ENCODE results near the gene C2CD2L.

C2CD2L gene

DNA sequence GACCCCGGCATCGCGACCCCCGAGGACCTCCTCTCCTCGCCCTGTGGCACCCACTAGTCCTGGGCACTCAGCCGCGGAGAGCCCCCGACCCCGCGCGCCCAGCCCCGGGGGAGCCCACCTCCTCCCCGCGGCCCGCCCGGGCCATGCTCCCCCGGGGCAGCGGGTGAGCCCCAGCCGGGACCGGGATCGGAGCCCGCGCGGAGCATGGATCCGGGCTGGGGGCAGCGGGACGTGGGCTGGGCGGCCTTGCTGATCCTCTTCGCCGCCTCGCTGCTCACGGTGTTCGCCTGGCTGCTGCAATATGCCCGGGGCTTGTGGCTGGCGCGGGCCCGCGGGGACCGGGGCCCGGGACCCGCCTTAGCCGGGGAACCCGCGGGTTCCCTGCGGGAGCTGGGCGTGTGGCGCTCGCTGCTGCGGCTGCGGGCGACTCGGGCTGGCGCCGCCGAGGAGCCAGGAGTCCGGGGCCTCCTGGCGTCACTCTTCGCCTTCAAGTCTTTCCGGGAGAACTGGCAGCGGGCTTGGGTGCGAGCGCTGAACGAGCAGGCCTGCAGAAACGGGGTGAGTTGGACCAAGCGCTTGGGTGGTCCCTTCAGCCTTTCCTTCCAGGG lies 498 bp downstream of the C2CD2L start:
- TF ChIP-seq, protein P1, sequence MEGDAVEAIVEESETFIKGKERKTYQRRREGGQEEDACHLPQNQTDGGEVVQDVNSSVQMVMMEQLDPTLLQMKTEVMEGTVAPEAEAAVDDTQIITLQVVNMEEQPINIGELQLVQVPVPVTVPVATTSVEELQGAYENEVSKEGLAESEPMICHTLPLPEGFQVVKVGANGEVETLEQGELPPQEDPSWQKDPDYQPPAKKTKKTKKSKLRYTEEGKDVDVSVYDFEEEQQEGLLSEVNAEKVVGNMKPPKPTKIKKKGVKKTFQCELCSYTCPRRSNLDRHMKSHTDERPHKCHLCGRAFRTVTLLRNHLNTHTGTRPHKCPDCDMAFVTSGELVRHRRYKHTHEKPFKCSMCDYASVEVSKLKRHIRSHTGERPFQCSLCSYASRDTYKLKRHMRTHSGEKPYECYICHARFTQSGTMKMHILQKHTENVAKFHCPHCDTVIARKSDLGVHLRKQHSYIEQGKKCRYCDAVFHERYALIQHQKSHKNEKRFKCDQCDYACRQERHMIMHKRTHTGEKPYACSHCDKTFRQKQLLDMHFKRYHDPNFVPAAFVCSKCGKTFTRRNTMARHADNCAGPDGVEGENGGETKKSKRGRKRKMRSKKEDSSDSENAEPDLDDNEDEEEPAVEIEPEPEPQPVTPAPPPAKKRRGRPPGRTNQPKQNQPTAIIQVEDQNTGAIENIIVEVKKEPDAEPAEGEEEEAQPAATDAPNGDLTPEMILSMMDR (IDR thresholded peaks at IDR 0.05; ENCODE audit: low read depth, low read length) = no peak
- Histone ChIP-seq H3K36me3 (peaks cover 13% of the 10 kb centered on the region), H3K4me3 (ENCODE audit: low read depth, low read length) (peak overlapping the region; percentile 68), H3K27me3 (ENCODE audit: insufficient read depth, low read depth, severe bottlenecking) (no peaks in the 10 kb centered on the region), H3K9me3 (ENCODE audit: severe bottlenecking) (no peaks in the 10 kb centered on the region), H3K27ac (peak overlapping the region; percentile 50)
- DNase-seq = no peak

DNA sequence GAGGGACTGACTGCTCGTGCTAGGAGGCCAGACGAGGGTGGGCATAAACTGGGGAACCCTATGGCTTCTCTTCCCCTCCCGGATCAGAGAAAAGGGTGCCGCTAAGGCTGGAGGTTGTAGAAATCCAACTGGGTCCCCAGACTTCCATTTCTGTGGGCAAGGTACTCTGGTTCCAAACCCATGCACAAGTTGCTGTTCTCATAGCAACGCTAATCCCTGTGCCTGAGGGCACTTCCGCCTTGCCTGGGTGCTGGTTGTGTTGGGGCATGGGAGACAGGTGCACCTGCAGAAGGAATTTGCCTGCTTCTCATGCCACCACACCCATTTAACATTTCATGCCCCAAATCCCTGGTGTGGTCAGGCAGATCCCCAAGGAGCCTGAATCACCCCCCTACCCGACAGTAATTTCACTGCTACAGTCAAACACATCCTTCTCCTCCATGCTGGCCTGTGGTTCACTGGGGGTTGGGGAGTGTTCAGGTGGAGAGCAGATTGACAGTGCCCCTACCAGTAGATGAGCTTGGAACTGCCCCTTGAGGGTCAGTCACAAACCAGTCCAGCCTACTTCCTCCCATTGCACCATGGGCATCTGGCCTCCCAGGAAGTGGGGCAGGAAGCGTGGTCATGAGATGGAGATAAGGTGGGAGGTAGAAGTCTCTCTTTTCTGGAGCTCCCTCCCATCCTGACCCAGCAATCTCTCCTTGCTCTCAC lies 1.2 kb downstream of the C2CD2L start:
- Histone ChIP-seq H3K27ac (no peak overlapping the region; the same call in 1 of the 2 replicates), H3K4me3 (ENCODE audit: low read depth, low read length) (peak overlapping the region; percentile 68), H3K36me3 (peaks cover 13% of the 10 kb centered on the region), H3K9me3 (ENCODE audit: severe bottlenecking) (no peaks in the 10 kb centered on the region), H3K27me3 (ENCODE audit: insufficient read depth, low read depth, severe bottlenecking) (no peaks in the 10 kb centered on the region)
- TF ChIP-seq, protein P1 (IDR thresholded peaks at IDR 0.05; ENCODE audit: low read depth, low read length) = no peak
- DNase-seq = no peak

DNA sequence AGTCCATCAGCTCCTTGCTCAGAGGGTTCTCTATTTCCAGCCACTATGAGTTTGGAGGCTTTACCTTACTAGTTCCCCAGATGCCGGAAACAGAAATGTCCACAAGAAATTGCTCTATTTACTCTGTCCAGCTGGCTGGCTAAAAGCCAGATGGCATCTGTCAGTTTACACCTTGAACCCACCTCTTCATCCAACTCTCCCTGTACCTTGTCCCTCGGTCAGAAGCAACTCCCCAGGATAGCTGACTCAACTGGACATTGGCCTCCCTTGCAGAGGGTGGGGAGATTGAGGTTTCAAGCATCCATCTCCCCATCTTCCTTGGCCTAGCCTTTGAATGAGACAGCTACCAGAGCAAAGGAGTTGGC lies 1.7 kb downstream of the C2CD2L start:
- no peaks in the 10 kb centered on the region for H3K9me3 ChIP-seq (ENCODE audit: severe bottlenecking)
- H3K27ac ChIP-seq = no peak overlapping the region
- no peak overlapping the region for H3K4me3 ChIP-seq (ENCODE audit: low read depth, low read length)
- no peak for DNase-seq
- H3K27me3 ChIP-seq (ENCODE audit: insufficient read depth, low read depth, severe bottlenecking) = no peaks in the 10 kb centered on the region
- TF ChIP-seq, protein P1 (IDR thresholded peaks at IDR 0.05; ENCODE audit: low read depth, low read length) = no peak
- peaks cover 13% of the 10 kb centered on the region for H3K36me3 ChIP-seq

DNA sequence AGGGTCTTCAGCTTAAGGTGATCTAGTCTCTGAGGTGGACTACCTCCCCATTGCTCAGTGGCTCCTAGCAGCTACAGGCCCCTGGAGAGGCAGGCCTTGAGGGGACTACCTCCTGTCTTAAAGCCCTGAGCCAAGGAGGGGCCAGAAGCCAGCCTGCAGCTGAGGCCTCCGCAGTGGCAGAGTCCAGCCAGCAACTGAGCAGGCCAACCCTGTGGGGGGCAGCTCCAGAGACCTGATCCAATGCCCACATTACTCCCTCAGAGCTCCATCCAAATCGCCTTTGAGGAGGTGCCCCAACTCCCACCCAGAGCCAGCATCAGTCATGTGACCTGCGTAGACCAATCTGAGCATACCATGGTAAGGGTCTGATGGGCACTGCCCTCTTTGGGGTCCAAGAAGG lies 2.7 kb downstream of the C2CD2L start:
- no peak overlapping the region for H3K27ac ChIP-seq
- TF ChIP-seq, protein P1 (IDR thresholded peaks at IDR 0.05; ENCODE audit: low read depth, low read length) = no peak

DNA sequence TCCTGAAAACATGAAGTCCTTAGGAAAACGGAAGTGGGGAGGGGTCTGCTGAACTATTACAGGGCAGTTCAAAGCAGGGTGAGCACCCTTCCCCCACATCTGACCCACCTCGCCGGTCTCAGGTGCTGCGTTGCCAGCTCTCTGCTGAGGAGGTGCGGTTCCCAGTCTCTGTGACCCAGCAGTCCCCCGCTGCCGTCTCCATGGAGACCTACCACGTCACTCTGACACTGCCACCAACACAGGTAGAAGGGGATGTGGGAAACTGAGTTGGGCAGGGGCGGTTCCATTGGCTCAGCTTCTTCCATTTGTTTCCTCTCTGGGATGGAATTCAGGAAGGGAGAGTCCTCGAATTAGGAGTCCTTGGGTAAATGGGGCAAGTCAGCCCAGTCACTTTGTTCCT lies 3.3 kb downstream of the C2CD2L start:
- no peaks in the 10 kb centered on the region for H3K9me3 ChIP-seq (ENCODE audit: severe bottlenecking)
- DNase-seq = no peak
- TF ChIP-seq, protein P1 (IDR thresholded peaks at IDR 0.05; ENCODE audit: low read depth, low read length) = no peak
- no peaks in the 10 kb centered on the region for H3K27me3 ChIP-seq (ENCODE audit: insufficient read depth, low read depth, severe bottlenecking)
- H3K36me3 ChIP-seq = peaks cover 19% of the 10 kb centered on the region
- H3K4me3 ChIP-seq (ENCODE audit: low read depth, low read length) = no peak overlapping the region
- no peak overlapping the region for H3K27ac ChIP-seq

More for the DNA sequence above, 2.7 kb downstream of the C2CD2L start:
- DNase-seq = no peak
- no peaks in the 10 kb centered on the region for H3K9me3 ChIP-seq (ENCODE audit: severe bottlenecking)
- H3K27me3 ChIP-seq (ENCODE audit: insufficient read depth, low read depth, severe bottlenecking) = no peaks in the 10 kb centered on the region
- peaks cover 18% of the 10 kb centered on the region for H3K36me3 ChIP-seq
- H3K4me3 ChIP-seq (ENCODE audit: low read depth, low read length) = no peak overlapping the region

All from WERI-Rb-1 (cell line).